NAMALWA (cell line): ENCODE data around the gene ACSL5.
A peak's percentile ranks its signal among the peaks of the same experiment; 100 is the strongest.

Experiments used
- DNase-seq: peaks from one replicate; pipeline ENCODE4 v3.0.0-alpha.2; 2015; ENCODE audit warnings: low spot score

ACSL5 gene

DNA sequence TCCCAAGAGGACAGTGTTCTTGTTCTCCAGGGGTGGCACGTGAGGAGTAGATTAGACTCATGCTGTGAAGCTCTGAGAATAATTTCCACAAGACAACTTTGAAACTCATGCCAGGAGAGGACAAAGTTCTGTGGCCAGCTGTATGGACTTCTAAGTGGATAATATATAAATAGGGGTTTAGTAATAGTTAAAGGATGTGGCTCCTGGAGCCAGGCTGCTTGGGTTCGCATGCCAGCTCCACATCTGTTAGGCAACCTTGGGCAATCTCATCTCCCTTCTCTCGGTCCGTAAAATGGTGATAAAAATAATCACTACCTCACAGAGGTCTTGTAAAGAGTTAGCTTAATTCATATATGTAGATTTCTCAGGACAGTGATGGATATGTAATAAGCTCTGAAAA lies 35.8 kb downstream of the ACSL5 start:
- no peak for DNase-seq

- no peak for DNase-seq
These were observed 38.8 kb downstream of the ACSL5 start for GRCh38 chr10:112412696-112413095.

GRCh38 chr10:112421731-112422130 lies 47.8 kb downstream of the ACSL5 start:
- no peak for DNase-seq

GRCh38 chr10:112424651-112425050 lies 50.7 kb downstream of the ACSL5 start:
- DNase-seq: no peak

DNA sequence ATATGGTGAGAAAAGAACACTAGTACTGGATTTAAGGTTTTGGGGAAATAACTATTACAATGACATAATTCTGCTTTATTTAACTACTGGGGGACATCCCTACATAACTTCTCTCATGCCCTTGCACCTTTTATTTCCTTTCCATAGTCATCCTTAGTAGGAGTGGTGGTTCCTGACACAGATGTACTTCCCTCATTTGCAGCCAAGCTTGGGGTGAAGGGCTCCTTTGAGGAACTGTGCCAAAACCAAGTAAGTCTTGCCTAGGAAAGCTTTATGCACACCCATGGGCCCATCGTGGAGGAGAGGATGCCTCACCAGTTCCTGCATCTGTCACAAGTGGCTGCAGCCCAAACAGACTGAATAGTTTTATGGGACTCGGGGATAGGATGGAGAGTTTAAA lies 52.2 kb downstream of the ACSL5 start:
- DNase-seq: no peak

- peak; percentile 29 for DNase-seq
These were observed 55.2 kb downstream of the ACSL5 start for GRCh38 chr10:112429147-112429546.

GRCh38 chr10:112429654-112430230 lies 55.8 kb downstream of the ACSL5 start:
- no peak for DNase-seq

DNA sequence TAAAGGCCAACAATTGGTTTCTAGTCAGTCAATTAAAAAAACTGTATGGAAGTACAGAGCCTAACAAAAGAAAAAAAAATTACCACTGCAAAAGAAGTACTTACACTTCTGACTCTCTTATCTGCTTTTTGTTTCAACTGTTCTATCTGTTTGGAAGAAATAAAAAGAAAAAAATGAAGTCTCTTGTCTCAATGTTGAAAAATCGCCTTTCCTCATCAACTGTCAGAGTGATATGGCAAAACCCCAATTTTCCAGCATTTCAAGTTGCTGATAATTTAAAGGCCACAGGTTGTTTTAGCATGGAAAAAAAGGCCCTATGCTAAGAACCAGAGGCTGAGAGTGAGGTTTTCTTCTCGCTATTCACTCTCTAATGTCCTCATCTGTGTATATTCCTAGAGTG lies 59.2 kb downstream of the ACSL5 start:
- no peak for DNase-seq

GRCh38 chr10:112434988-112435619 lies 61.2 kb downstream of the ACSL5 start:
- DNase-seq: peak; percentile 55

- no peak for DNase-seq
These were observed 64.4 kb downstream of the ACSL5 start for GRCh38 chr10:112438356-112438755.

DNA sequence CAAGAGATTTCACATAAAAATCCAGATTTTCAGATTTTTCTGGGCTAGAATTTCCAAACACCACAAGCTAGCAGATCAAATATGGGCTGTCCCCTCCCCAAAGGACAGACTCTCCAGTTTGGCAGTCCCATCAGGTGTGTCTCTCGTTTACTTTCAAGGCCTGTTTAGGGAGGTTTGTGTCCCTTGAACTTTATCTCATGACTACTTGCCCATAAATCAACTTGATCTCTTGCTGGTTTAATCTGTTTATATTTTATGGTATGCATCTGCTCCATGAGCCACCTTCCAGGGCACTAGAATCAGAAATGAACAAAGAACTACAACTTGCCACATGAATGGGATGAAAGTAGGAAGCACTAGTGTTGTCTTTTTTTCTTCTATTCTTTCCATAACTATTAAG lies 67.6 kb downstream of the ACSL5 start:
- no peak for DNase-seq

- DNase-seq: no peak
These were observed 68.1 kb downstream of the ACSL5 start for GRCh38 chr10:112442063-112442462.

- DNase-seq: peak; percentile 40
These were observed 72.3 kb downstream of the ACSL5 start for GRCh38 chr10:112446055-112446854.

DNA sequence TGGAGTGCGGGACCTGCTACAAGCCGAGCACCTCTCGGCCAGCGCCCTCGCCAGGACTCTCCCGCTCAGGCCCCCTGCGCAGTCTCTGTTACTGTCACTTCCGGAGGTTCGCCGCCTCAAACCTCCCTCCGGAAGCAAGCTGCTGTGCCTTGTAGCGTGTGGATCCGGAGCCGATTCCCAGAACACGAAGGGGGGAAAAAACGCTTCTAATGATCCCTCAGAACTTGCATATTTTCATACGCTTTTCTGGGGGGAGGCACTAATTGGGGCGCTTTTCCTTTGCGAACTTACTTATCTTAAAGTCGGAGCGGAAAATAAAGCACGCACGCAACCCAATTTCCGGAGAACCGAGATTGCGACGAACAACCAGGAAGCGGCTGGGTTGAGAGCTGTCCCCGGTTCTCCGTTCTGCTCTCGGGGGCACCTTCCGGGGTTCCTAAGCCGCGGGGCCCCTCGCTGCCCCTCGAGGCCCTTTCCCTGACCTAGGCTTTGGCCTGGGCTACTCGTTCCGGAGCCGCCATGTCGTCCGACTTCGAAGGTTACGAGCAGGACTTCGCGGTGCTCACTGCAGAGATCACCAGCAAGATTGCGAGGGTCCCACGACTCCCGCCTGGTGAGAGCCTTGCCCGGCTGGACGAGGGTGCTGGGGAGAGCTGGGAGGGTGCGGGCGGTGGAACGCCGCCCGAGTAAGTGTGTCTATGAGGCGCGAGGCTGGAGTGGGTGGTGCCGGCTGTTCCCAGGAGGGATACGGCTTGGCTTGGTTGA lies 73.1 kb downstream of the ACSL5 start, which contains the start of the genes VTI1A and ZDHHC6:
TSS of gene VTI1A (plus strand) at position 361 of the 765 bp plus-strand sequence. CDS start at position 520, 159 bp downstream.
TSS of gene ZDHHC6 (minus strand) at position 60 of the 765 bp plus-strand sequence. CDS start 1,478 bp downstream, outside the sequence.
- peak; percentile 88 for DNase-seq

DNA sequence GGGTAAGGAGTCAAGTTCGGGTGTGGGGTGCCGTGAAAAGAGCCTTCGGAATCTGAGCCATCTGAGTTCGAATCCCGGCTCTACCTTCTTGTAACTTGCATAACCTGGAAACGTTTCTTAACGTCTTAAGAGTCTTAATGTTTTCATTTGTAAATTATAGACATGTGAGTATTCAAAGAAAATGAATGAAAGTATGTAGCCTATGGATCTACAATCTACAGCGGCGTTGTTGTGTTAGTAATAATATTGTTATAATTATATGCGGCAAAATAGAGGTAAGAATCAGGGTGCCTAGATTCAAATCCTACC lies 73.7 kb downstream of the ACSL5 start:
- DNase-seq: no peak

GRCh38 chr10:112448888-112449287 lies 75.0 kb downstream of the ACSL5 start:
- DNase-seq: no peak

DNA sequence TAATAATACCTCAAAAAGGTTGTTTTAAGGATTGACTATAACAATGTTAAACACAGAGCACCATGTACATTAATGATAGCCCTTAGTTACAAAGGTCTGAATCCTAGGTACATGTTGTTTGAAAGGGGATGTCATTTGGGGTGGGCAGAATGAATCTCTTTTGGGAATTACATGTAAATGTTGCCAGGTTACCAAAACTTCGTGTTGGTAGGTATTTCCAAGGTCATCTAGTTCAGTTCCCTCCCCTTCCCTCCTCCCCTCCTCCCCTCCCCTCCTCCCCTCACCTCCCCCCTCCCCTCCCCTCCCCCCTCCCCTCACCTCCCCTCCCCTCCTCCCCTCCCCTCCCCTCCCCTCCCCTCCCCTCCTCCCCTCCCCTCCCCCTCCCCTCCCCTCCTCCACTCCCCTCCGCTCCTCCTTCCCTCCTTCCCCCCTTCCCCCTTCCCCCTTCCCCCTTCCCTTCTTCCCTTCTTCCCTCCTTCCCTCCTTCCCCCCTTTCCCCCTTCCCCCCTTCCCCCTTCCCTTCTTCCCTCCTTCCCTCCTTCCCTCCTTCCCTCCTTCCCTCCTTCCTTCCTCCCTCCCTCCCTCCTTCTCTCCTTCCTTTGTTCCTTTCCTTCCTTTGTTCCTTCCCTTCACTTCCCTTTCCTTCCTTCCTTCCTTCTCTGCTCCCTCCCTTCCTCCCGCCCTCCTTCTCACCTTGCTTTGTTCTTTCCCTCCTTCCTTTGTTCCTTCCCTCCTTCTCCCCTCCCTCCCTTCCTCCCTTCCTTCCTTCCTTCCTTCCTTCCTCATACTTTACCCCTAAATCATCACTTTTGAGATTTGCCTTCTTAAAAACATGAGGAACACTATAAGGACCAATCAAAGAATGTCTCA lies 81.2 kb downstream of the ACSL5 start:
- no peak for DNase-seq

GRCh38 chr10:112456533-112456932 lies 82.6 kb downstream of the ACSL5 start:
- DNase-seq: peak; percentile 35

DNA sequence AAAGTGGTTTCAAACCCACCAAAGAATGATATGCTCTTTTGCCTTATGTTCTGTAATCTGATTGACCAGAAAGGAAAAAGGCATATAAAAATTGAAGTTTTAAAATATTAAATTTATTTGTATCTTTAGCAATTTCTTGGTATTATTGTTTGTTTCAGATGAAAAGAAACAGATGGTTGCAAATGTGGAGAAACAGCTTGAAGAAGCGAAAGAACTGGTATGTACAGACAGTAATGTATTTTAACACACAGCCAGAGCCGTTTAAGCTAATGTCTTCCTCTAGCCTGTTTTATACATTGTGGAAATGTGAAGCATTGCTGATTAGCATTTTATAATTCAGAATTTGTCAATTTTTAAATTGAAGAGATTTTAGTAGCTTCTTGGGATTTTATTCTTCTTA lies 86.5 kb downstream of the ACSL5 start:
- DNase-seq: no peak

DNA sequence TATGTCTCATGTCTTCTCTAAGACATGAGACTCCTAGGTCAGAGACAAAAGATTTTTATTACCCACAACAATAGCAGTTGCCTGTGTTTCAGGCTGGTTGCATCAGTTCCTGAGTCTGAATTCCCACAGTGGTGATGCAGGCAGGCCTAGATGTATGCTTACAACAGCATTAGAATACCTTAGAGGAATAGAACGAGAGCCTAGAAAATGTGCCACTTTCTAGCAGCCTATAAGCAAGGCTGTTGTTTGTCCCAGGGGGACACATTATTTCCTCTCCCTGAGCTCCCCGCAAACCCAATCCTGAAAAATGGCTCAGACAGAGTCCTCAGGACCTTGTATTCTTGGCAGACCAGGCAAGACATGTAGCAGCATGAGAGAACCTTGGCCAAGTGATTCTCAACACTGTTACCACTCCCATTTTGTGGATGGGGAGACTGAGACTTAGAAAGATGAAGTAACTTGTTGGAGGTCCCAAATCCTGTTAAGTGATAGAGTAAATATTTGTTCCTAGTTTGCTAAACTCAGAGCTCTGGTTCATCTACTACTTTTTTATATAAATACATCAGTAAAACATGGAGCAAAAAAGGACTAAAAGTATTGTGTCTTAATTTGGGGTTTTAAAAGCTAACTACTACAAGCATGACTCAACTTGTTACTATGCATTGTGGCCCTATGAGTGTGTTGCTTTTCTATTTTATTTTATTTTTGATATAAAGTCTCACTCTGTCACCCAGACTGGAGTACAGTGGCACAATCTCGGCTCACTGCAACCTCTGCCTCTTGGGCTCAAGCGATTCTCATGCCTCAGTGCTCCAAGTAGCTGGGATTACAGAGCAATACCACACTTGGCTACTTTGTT lies 87.3 kb downstream of the ACSL5 start:
- no peak for DNase-seq
